GM12801 (cell line): Measurements from ENCODE around the gene ABCD1.

Source experiments
- TF ChIP-seq, protein P1 (sequence below): IDR thresholded peaks from one replicate; pipeline ENCODE4 v1.5.1; 2011; ENCODE audit warnings: control low read depth; ENCODE audit not compliant: insufficient read length; ENCODE audit errors: extremely low read depth

The ABCD1 gene

DNA sequence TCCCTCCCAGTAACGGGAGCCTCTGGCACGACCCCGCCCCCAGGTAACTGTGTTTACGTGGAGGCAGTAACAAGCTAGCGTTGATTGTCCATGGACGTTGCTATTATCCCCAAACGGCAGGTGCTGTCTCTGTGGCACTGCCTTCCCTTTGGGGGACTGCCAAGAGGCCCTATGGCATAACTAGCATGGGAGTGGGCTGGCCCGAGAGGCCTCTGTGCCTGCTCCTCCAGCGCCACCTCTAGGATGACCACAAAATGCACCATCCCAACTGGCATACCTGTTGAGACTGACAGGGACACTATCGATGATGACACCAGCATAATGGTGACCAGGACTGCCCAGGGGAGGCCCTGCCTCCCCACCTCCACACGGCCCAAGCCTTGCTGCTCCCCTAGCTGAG is 57.7 kb downstream of the ABCD1 start:
- TF ChIP-seq, protein P1, sequence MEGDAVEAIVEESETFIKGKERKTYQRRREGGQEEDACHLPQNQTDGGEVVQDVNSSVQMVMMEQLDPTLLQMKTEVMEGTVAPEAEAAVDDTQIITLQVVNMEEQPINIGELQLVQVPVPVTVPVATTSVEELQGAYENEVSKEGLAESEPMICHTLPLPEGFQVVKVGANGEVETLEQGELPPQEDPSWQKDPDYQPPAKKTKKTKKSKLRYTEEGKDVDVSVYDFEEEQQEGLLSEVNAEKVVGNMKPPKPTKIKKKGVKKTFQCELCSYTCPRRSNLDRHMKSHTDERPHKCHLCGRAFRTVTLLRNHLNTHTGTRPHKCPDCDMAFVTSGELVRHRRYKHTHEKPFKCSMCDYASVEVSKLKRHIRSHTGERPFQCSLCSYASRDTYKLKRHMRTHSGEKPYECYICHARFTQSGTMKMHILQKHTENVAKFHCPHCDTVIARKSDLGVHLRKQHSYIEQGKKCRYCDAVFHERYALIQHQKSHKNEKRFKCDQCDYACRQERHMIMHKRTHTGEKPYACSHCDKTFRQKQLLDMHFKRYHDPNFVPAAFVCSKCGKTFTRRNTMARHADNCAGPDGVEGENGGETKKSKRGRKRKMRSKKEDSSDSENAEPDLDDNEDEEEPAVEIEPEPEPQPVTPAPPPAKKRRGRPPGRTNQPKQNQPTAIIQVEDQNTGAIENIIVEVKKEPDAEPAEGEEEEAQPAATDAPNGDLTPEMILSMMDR, result no peak

DNA sequence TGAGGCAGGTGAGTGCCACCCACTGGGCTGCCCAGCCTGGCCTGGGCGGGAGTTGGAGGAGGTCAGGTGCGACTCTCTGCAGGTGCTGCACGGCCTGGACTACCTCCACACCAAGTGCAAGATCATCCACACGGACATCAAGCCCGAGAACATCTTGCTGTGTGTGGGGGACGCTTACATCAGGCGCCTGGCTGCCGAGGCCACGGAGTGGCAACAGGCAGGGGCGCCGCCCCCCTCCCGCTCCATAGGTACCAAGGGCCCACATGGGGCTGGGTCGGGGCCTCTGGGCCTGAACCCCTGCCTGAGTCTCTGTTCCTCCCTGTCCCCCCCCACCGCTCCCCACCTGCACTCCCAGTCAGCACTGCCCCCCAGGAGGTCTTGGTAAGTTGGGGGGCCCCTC is 58.2 kb downstream of the ABCD1 start:
- TF ChIP-seq, protein P1, result no peak

DNA sequence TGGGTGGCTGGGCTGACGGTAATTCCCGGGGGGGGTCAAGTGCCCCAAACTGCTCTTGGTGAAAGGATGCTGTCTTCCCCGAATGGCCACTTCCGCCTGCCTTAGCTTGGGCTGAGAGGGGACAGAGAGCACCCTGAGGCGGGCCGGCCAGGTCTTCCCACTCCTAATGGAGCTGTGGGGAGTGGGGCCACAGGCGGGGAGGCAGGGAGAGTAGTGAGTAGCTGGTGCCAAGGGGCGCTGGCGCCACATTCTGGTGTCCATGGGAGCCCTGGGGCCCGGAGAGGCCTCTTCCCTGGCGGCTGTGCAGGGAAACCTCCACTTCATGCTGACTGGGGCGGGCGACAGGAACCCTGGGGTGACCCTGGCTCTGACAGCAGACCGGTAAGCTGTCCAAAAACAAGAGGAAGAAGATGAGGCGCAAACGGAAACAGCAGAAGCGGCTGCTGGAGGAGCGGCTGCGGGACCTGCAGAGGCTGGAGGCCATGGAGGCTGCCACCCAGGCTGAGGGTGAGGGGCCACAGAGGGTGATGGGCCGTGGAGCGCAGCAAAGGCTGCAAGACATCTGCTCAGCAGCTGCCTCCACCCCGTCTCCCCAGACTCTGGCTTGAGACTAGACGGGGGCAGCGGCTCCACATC is 58.8 kb downstream of the ABCD1 start:
- TF ChIP-seq, protein P1, result no peak

DNA sequence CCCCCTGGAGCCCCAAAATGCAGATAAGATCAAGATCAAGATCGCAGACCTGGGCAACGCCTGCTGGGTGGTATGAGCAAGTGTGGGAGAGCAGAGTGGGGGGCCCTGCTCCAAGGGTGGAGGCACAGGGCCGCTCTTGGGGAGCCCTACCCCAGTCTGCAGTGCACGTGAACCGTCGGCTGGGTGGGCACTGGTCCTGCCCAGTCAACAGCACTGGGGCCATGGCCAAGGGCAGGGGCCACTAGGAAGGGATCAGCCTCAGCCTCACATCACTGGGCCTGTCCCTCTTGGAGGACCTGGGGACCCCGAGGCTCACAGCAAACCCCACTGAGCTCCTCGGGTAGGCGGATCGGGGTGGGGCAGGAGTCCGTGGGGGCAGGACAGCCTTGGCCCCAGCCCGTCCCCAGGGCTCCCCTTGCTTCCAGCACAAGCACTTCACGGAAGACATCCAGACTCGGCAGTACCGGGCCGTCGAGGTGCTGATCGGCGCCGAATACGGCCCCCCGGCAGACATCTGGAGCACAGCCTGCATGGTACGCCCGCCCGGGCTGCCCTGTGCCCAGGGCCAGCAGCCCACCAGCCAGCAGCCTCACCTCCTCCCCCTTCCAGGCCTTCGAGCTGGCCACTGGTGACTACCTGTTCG is 59.8 kb downstream of the ABCD1 start:
- TF ChIP-seq, protein P1, result no peak

DNA sequence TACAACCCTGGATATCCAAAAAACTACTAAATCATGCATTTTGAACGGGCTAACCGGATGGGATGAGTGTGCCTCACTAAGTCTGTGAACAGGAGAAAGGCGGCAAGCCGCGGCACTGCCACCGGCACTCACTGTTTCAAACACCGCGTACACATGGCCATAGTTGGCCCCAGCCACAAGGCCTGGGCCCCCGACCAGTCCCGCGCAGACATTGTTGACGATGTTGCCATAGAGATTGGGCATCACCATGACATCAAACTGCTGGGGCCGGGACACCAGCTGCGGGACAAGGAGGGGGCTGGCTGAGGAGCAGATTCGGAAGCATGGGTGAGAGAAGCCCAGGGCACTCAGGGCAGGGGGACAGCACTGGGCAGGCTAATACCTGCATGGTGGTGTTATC is 62.0 kb downstream of the ABCD1 start:
- TF ChIP-seq, protein P1, result no peak

DNA sequence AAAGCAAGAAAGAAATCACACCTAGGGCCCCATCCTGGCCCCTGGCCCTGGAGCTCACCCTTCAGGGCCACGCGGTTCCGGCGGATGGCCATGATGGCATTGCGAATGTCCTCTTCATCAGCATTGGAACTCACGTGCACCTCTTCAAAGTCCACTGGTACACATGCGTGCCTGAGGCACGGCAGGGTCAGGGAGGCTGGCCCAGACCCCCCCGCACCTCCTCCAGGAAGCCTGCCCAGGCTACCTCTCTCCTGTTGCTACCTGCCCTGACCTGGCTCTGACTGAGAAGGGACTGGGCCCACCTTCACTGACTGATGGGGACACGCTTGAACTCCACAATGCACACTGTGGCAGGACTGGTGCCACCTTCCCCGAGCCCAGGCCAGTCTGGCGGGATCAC is 65.0 kb downstream of the ABCD1 start:
- TF ChIP-seq, protein P1, result no peak

DNA sequence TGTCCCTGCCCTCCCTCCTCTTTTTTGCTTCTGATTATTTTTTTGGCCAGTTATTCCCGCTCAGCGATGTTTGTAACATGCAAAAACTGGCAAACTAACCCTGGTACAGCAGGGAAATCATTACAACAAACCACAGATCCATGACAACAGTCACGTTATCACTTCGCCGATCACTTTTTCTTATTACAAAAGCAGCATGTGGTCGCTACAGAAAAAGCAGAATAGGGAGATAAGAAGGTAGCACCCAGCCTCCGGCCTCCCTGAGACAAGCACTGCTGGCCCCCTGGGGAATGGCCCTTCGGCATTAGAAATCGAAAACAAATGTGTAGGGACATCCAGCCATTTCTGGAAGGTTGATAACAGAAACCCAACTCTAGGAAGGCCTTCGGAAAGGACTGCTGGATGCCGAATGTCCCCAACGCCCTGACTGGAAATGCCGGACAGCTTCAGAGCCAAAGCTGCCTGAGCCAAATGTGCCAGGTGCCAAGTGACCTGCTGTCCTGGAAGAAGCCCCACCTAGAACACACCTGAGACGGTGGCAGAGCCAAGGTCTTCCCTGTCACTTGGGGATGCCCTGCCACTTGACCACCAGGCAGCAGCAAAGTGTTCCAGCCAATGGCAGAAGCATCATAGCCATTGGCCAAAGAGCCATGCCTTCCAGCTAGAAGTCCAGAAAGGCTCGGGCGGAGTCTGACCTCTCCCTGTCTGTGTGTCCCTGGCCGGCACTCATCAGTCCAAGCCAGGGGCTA is 66.6 kb downstream of the ABCD1 start:
- TF ChIP-seq, protein P1, result no peak
